ENCODE results near the gene ITPR2.
"Not testable (repeated sequence)": the region's sequence is repeated elsewhere in the genome, so short reads cannot be mapped to it uniquely, and the experiment has no call there.

The ITPR2 gene

DNA sequence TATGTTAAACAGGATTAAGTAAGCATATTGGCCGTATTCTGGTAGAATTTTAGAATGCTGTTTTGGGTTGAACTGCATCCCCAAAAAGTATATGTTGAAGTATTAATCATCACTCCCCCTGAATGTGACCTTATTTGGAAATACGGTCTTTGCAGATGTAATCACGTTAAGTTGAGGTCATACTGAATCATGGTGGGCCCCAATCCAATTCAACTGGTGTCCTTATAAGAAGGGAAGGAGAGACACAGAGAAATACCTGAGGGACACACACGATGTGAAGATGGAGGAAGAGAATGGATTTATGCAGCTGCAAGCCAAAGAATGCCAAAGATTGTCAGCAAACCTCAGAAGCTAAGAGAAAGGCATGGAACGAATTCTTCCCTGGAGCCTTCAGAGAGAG, 268.6 kb downstream of the ITPR2 start:
- DNase-seq (ENCODE audit: low read depth) = no peak

GRCh38 chr12:26563552-26563951, 269.4 kb downstream of the ITPR2 start:
- no peak for DNase-seq (ENCODE audit: low read depth)

DNA sequence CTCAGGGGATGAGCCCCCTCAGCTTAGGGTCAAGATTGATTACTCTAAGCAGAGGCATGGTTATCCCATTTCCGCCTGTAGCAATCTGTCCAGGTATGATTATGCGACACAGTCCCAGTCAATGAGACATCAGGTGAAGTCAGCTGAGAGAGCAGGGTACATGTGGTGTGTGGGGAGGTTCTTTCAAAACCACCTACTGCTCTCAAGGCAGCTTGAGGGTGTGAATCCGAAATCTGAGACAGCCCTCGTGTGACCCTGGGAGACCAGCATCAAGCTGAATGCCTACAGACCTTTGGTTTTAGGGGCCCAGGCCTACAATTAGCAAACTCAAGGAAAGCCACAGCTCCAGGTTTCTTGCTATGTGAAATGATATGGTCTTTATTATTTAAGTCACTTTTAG, 275.7 kb downstream of the ITPR2 start:
- DNase-seq (ENCODE audit: low read depth) = no peak

GRCh38 chr12:26556916-26557315, 276.1 kb downstream of the ITPR2 start:
- no peak for DNase-seq (ENCODE audit: low read depth)

- no peak for DNase-seq (ENCODE audit: low read depth)
Observed at GRCh38 chr12:26555139-26555538, 277.9 kb downstream of the ITPR2 start.

GRCh38 chr12:26554332-26554731, 278.7 kb downstream of the ITPR2 start:
- no peak for DNase-seq (ENCODE audit: low read depth)

DNA sequence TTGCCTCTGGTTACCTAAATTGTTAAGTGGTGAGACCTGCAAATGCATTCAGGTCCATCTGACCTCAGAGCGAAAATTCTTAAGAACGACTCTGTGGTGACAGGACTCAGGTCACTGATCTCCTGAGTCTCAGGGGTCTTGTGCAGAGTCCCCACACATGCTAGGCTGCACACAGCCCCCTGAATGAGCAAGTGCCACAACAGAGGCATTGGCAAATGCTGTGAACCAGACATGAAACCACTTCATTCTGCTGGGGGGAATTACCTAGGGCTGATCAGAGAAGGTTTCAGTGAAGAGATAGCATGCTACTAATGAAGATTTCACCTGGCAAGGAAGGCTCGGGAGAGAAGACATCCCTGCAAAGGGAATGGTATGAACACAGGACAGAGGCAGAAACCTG, 281.6 kb downstream of the ITPR2 start:
- DNase-seq (ENCODE audit: low read depth) = no peak

DNA sequence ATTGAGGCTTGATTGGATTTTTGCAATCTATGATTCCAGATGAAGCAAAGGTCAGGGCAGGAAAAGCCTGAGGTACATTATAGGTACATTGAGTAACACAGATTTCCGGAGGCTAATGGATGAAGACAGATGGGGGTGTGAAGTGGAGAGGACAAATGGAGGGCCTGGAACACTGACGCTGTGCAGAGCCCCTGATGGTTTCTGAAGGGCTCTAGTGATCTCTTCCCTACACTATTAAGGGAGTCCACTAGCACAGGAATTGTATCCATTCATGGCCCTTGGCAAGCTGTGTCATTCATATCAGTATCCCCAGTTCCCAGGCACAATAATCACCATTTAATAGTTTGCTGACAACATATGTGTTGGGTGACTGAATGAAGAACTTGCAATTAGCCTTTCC, 284.8 kb downstream of the ITPR2 start:
- no peak for DNase-seq (ENCODE audit: low read depth)

- DNase-seq (ENCODE audit: low read depth) = no peak
Observed at GRCh38 chr12:26546535-26547314, 286.3 kb downstream of the ITPR2 start.

- DNase-seq (ENCODE audit: low read depth) = no peak
Observed at GRCh38 chr12:26539131-26539530, 293.9 kb downstream of the ITPR2 start.

- DNase-seq (ENCODE audit: low read depth) = no peak
Observed at GRCh38 chr12:26537651-26538050, 295.3 kb downstream of the ITPR2 start.

GRCh38 chr12:26537126-26537525, 295.9 kb downstream of the ITPR2 start:
- DNase-seq (ENCODE audit: low read depth) = no peak

DNA sequence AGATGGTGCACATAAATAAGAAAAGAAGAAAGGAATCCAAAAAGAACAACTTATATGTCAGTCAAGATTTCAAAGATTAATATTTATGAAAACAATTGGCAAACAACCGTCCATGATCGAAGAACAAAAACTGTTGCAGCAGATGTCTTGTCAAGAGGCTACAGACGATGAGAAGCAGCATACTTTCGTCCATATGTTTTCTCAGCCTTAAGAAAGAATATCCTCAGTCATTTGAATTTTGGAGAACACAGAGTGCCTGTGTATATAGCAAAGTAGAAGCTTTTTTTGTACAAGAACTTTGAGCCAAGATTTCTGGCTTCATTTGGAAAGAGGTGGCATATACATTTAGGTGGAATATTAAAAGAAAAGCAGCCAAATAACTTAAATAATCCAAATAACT, 297.2 kb downstream of the ITPR2 start:
- no peak for DNase-seq (ENCODE audit: low read depth)

- DNase-seq (ENCODE audit: low read depth) = no peak
Observed at GRCh38 chr12:26534071-26534470, 298.9 kb downstream of the ITPR2 start.

DNA sequence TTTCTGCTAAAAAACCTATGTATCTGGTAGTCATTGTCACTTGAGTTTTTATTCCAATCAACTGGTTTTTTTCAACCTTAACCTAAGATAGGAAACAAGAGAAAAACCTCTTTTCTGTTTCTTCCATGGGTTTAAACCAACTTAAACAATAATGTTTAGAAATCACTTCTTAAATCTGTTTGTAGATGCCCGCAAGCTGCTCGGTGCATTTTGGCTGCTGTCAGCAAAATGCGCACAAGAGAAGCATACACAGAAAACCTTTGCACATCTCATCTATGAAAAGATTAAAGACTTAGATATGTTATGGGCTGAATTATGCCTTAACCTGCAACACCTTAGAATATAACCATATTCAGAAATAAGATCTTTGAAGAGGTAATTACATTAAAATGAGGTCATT, 299.8 kb downstream of the ITPR2 start:
- no peak for DNase-seq (ENCODE audit: low read depth)

GRCh38 chr12:26530461-26530860, 302.5 kb downstream of the ITPR2 start:
- no peak for DNase-seq (ENCODE audit: low read depth)

GRCh38 chr12:26528943-26529342, 304.1 kb downstream of the ITPR2 start:
- DNase-seq (ENCODE audit: low read depth) = no peak

DNA sequence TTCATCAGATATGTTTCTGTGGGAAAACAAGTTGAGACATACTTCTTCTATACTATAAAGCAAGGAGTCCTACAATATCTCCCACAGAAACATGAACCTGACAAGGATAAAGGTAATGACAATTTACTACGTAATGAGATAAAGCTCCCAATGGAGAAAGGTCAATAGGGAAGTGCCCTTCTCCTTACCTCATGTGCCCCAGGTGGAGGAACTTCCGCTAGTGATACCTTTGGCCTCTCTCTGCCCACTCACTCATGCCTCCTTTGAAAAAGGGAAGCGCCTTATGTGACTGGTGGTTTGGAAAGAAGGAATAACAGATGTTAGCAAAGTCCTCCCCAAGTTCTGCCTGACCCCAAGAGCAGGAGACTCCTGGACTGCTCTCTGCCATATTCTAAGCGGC, 305.3 kb downstream of the ITPR2 start:
- DNase-seq (ENCODE audit: low read depth) = no peak

- peak; percentile 1 for DNase-seq (ENCODE audit: low read depth)
Observed at GRCh38 chr12:26524862-26525465, 308.0 kb downstream of the ITPR2 start.

GRCh38 chr12:26523708-26524150, 309.3 kb downstream of the ITPR2 start:
- no peak for DNase-seq (ENCODE audit: low read depth)

GRCh38 chr12:26520869-26521268, 312.1 kb downstream of the ITPR2 start:
- DNase-seq (ENCODE audit: low read depth) = no peak

DNA sequence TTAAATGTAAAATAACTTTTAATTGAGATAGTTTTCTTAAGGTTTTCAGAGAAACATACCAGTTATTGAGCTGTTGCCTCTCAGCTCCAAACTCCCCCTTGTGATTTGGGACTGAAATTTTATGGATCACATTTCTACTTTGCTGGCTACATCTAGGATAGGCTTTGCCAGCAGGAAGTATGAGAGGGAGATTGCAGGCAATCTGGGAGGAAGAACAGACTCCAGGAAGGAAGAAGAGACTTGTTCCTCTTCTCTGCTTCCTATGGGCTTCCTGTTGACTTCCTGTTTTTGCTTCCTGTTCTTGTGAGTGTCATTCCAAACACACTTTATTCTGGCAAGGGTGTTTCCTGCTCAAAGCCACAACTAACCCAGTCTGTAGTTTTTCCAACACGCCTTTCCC, 312.9 kb downstream of the ITPR2 start:
- no peak for DNase-seq (ENCODE audit: low read depth)

DNA sequence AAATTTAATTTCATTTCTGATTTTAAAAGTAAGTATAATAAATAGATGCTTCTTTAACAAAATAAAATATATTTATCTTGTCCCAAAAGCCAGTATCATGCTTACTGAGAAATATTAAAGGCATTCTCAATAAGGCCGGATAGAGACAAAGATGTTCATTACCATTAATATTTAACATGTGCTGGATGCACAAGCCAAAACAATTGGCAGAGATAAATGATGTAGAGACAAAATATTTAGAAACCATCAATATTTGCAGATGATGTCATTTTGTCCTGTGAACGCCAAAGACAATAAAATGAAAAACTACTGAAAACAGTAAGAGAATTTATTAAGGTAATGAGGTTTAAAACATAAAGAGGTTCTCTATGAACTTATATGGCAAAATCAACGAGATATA, 313.5 kb downstream of the ITPR2 start:
- no peak for DNase-seq (ENCODE audit: low read depth)

GRCh38 chr12:26517320-26517719, 315.7 kb downstream of the ITPR2 start:
- not testable (repeated sequence) for DNase-seq (ENCODE audit: low read depth)
